GM21529 (cell line): ENCODE measurements around the gene LATS2.

ENCODE experiments used
- ATAC-seq: cut with Tn5 transposase; IDR thresholded peaks from one replicate; pipeline ENCODE4 v1.9.1; 2021; ENCODE audit not compliant: unreplicated experiment

LATS2 gene

DNA sequence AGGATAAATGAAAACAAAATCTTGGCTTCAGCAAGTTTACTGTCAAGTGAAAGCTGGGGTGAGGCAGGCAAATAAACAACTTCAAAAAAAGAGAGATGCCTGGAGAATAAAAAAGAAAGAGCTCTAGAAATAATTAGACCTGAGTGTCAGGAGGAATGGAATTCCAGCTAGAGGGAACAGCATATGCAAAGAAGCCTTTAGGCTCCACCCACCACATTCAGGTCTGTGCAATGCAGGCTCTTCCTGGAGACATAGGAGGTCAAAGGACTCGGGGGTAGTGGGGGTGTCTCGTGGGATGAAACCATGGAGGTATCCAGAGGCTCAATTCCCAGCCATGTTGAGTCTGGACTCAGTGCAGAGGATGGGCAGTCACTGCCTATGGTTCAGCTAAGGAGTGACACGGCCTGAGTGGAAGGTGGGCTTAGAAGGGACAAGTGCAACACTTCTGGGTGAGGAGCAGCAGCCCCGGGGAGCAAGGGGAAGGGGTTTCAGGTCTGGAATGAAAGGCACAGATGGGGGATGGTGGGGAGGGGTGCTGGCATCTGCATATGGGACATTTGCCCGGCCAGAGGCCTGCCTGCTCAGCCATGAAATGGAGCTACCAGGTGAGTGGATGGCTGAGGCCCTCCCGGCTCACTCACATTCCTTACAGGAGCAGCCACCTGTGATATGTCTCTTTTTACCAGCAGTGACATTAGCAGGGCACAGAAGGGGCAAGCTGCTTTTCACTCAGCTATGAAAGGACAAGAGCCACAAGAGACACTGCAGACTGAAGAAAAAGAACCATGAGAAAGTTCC is 12.3 kb downstream of the LATS2 start:
- no peak for ATAC-seq

DNA sequence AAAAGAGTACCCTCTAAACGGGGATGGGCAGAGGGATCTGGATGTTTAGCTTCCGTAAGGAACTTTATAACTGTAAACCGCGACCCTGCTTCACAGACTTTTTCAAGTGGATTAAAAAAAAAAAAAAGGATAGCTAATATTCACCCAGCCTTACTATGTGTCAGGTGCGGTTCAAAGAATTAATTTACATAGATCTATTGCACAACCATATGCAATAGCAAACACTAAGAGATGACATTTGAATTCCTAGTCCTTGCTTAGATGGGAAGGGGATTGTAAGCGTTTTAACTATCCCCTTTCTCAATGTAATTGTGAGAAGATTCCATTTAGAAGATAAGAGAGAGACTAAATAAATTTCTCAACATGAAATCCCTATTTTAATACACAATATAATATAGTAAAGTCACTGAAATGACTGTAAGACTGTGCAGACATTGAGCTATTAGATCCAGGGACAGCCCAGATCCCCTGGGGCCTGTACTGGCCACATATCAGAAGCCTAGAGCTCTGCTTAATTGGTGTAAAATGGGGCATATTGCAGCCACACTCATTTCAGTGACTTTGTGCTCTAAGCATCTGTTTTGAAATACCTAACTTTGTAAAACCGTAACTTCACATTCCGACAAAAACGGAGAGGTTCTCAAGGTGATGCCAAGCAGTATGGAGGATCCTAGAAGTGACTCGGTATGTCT is 13.6 kb downstream of the LATS2 start:
- ATAC-seq, result no peak

GRCh38 chr13:21047087-21047486 is 14.3 kb downstream of the LATS2 start:
- ATAC-seq, result no peak

DNA sequence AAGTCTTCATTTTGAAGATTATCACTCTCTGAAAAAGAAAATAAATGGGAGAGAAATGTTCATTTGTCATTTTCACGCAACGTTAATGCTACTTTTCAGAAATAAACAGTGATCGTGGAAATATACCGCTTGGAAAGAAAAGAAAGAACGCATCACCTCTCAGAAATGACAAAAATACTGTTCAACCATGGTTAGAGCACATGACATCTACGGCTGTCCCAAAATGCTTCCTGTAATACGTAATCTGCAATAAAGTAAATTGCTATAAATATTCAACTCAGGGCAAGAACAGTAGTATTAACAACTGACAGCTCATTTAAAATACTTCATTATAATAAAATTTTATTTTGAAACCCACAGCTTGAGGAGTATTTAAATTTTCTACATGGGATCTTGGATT is 15.2 kb downstream of the LATS2 start:
- ATAC-seq, result no peak

- ATAC-seq, result no peak
These were observed 16.3 kb downstream of the LATS2 start for GRCh38 chr13:21045100-21045499.

- no peak for ATAC-seq
These were observed 17.5 kb downstream of the LATS2 start for GRCh38 chr13:21043898-21044297.

- no peak for ATAC-seq
These were observed 21.1 kb downstream of the LATS2 start for GRCh38 chr13:21040120-21040826.

GRCh38 chr13:21039097-21039800 is 22.1 kb downstream of the LATS2 start:
- ATAC-seq, result no peak

DNA sequence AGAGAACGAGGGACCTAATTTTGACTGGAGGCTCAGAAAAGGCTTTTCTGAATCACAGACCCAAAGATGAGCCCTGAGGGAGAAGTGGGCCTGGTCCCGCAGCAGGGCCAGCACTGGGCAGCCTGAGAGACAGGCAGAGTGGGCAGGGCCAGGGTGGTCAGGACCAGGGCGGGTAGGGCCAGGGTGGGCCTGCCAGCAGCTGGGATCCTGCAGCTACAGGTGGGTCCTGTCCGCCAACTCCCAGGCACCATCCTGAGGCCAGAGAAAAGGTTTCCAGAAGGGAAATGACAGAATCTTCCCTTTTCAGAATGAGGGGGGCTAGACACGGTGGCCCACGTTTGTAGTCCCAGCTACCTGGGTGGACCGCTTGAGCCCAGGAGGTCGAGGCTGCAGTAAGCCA is 23.7 kb downstream of the LATS2 start:
- ATAC-seq, result no peak

DNA sequence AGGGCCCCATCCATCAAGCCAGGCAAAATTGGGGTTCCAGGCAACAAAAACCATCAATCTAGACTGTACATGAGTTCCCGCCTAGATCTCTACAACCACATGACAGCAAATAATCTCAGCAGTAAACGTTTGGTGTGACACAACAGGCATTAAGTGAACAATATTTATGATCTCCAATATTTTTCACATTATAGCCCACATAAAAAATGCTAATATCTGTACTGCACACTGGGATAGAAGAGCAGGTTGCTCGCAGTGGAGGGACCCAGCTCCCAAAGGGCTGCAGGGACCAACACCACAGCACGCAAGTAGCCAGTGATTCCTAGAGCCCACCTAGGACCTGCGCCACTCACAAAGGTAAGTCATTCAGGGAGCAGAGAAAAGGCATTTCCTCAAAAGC is 25.9 kb downstream of the LATS2 start:
- ATAC-seq, result no peak

DNA sequence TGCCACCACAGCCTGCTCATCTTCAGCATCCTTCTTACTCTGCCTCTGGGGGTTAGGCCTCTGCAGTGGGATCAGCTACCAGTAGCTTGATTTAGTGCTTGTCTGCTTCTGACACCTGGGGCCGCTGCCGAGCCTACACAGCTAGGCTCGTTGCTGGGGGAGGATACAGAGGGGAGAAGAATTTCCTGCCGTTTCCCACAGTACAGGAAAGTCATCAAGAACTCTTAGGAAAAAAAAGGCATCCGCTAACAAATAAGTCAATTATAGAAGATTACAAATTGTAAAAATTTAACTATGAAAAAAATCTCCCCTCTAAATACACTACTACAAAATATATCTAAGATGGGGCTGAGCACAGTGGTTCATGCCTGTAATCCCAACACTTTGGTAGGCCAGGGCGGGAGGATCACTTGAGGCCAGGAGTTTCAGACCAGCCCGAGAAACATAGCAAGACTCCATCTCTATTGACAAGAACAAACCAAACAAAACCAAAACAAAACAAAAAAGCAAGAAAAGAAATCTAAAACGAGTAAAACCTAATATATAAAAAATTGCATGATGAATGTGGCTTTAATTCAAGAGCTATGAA is 26.7 kb downstream of the LATS2 start:
- ATAC-seq, result no peak

DNA sequence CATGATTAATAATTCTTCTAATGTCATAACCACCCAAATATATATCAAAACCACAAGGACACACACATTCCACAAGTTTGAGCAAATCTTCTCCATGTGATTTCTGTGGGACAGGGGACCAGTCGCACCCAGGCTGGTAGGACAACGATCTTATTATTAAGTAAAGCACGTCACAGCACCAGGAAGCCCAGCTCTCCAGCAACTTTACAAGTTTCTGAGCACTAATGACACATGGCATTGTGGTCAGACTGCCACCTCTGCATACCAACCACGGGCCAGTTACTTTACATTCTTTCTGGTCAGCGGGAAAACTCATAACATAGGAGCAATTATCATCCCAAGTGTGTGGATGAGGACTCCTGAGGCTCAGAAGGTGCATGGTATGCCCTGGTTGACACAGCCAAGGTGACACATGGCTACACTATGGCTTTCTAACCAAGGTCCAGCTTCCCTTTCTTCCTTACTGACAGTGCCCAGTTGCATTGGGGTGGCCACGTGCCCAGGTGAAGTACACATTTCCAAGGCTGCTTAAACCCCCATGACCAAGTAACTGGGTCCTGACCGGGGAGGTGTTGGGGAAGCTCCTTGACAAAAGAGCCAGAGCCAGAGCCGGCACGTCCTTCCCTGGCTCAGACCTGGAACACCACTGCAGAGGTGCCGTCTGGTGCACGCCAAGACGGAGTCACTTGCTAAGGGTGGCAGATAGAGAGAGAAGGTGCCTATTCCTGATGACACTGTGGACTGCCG is 27.4 kb downstream of the LATS2 start:
- no peak for ATAC-seq

DNA sequence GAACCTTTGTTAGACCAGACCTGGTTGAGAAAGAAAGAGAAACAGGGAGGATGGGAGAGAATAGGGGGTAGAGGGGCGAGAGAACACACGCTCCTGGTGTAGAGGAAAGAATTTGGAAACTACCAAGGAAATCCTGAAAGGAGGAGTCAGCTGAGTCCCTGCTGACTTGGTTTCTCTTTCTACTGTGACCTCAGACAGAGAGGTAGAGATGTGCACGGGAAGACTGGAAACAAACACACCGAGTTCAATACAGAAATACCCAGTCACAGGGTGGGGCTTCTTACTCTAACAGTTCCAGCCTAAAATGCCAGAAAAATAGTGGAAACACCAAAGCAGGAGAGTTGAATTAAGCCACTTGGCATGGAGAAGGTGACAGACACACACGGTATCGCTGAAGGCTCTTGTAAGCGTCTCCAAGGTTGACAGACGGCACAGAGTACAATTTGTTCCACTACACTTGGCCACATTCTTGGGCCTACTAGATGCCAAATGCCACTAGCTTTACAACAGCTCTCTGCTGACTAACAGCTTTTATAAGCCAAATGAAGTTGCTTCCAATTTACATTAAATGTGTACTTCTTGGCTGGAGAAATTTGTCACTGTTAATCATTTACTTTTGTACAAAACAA is 28.1 kb downstream of the LATS2 start:
- ATAC-seq, result no peak

- ATAC-seq, result no peak
These were observed 28.7 kb downstream of the LATS2 start for GRCh38 chr13:21032656-21033055.

DNA sequence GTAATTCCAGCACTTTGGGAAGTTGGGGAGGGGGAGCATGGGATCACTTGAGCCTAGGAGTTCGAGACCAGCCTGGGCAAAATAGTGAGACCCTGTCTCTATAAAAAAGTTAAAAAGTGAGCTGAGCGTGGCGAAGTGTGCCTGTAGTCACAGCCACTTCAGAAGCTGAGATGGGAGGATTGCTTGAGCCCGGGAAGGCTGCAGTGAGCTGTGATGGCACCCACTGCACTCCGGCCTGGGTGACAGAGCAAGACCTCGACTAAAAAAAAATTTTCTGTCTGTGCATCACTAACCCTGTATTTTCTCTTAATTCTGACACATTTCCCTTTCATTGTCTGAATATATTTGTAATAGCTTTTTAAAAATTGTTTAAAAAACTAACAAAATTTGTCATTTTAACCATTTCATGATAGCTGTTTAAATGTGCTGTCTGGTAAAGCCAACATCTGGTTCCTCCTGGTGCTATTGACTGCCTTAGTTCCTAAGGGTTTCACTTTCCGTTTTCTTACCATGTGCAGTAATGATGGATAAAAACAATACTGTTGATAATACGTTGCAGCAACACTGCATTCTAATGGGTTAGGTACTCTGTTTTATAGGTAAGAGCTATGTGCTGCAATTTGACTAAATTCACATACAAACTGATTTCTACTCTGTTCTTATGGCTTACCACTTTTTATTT is 29.7 kb downstream of the LATS2 start:
- ATAC-seq, result no peak

- no peak for ATAC-seq
These were observed 35.8 kb downstream of the LATS2 start for GRCh38 chr13:21025539-21025938.

GRCh38 chr13:21022056-21022979 is 39.1 kb downstream of the LATS2 start:
- ATAC-seq, result no peak

- ATAC-seq, result no peak
These were observed 40.8 kb downstream of the LATS2 start for GRCh38 chr13:21020581-21020980.
